Endometrium (tissue), 2 donors: ENCODE measurements around the gene RASL11B.

Experiments
- FAIRE-seq: peaks from 2 replicates; lab custom pipeline; 2012; peaks lifted over from hg19 to GRCh38; lab: Jason Lieb, UNC
- donor health status: control.
- donor health status: control.

Gene RASL11B

GRCh38 chr4:52915730-52916300, 53.7 kb downstream of the RASL11B start:
- no peak for FAIRE-seq
